ENCODE data around the gene PPP6R2. TPM values are rescaled to one million over a fixed set of nuclear protein-coding genes. Genes with fewer than 3 reads are reported as not detected.

The PPP6R2 gene
- total RNA-seq, 1 experiment from 2014 or later = 42.6 TPM

GRCh38 chr22:50325444-50326224, 17.5 kb upstream of the PPP6R2 start:
- Histone ChIP-seq H4K91ac (ENCODE audit: insufficient read length, low read depth, low read length) (no peak overlapping the region), H2AFZ (ENCODE audit: low read length) (no peak overlapping the region), H3K4ac (ENCODE audit: low read depth, low read length) (no peak overlapping the region), H3K27me3 (ENCODE audit: insufficient read depth, low read length) (no peaks in the 10 kb centered on the region; the same call in 1 of the 2 replicates), H3K23me2 (ENCODE audit: insufficient read length, low read depth, low read length, poor library complexity, severe bottlenecking) (peaks cover 5% of the 10 kb centered on the region), H2BK15ac (ENCODE audit: low read depth, low read length) (no peak overlapping the region), H2BK12ac (ENCODE audit: insufficient read length, low read depth, low read length) (no peak overlapping the region), H2BK20ac (ENCODE audit: low read depth, low read length, poor library complexity, severe bottlenecking) (no peak overlapping the region), H4K5ac (ENCODE audit: insufficient read length, low read depth, low read length) (no peak overlapping the region), H3K56ac (ENCODE audit: insufficient read length, low read depth, low read length) (no peak overlapping the region), H4K20me1 (ENCODE audit: control insufficient read depth, insufficient read depth, insufficient read length) (no peaks in the 10 kb centered on the region), H3K18ac (ENCODE audit: insufficient read length, low read depth, low read length) (no peak overlapping the region), H3K79me1 (ENCODE audit: insufficient read depth, low read depth, low read length, poor library complexity, severe bottlenecking) (no peaks in the 10 kb centered on the region), H3K27ac (ENCODE audit: insufficient read length, low read depth, low read length) (no peak overlapping the region), H3K79me2 (ENCODE audit: insufficient read depth, low read length) (no peaks in the 10 kb centered on the region), H3K9ac (ENCODE audit: extremely low read depth, insufficient read length, low read length) (no peak overlapping the region), H3K4me2 (ENCODE audit: insufficient read depth, insufficient read length, low read length) (peak overlapping the region; percentile 78), H2BK5ac (ENCODE audit: insufficient read length, low read length) (no peak overlapping the region), H3T11ph (ENCODE audit: low read length) (no peak overlapping the region), H3K14ac (ENCODE audit: insufficient read depth, low read length) (no peak overlapping the region), H2BK120ac (ENCODE audit: low read depth, low read length, poor library complexity, severe bottlenecking) (no peak overlapping the region), H3K9me3 (ENCODE audit: control insufficient read depth, low read depth, low read length) (no peaks in the 10 kb centered on the region), H4K8ac (replicated peaks; ENCODE audit: insufficient read length, low read depth, low read length) (no peak overlapping the region), H2AK5ac (ENCODE audit: insufficient read length, low read length) (no peak overlapping the region), H3K4me1 (ENCODE audit: insufficient read depth, low read length) (no peaks in the 10 kb centered on the region), H3K23ac (ENCODE audit: insufficient read length, low read depth, low read length) (no peak overlapping the region)
- DNase-seq = no peak
- Mint-ChIP-seq H3K4me3 (peak overlapping the region; percentile 75 to 88), H3K9me3 (no peaks in the 10 kb centered on the region), H3K27me3 (ENCODE audit: low read depth) (peaks cover 49% of the 10 kb centered on the region), H3K4me1 (peaks cover 7 to 11% of the 10 kb centered on the region in 2 experiments), H3K27ac (no peak overlapping the region), H3K36me3 (ENCODE audit: insufficient read depth in 1 of 3, low read depth in 3 of 3) (peaks cover 0 to 2% (median 0%) of the 10 kb centered on the region in 3 experiments; a peak in 1 of 7 replicates)
- TF ChIP-seq, protein P1, sequence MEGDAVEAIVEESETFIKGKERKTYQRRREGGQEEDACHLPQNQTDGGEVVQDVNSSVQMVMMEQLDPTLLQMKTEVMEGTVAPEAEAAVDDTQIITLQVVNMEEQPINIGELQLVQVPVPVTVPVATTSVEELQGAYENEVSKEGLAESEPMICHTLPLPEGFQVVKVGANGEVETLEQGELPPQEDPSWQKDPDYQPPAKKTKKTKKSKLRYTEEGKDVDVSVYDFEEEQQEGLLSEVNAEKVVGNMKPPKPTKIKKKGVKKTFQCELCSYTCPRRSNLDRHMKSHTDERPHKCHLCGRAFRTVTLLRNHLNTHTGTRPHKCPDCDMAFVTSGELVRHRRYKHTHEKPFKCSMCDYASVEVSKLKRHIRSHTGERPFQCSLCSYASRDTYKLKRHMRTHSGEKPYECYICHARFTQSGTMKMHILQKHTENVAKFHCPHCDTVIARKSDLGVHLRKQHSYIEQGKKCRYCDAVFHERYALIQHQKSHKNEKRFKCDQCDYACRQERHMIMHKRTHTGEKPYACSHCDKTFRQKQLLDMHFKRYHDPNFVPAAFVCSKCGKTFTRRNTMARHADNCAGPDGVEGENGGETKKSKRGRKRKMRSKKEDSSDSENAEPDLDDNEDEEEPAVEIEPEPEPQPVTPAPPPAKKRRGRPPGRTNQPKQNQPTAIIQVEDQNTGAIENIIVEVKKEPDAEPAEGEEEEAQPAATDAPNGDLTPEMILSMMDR (conservative IDR thresholded peaks at IDR 0.05) = no peak
- no CpG with 5 or more reads among the region's 19 CpGs for WGBS (ENCODE audit: extremely low coverage, insufficient read length, low lambda C conversion rate)

Data from H9 (cell line).